ENCODE data around the gene CCNL2.
A peak's percentile ranks its signal among the peaks of the same experiment; 100 is the strongest.
"Not testable (repeated sequence)": the region's sequence is repeated elsewhere in the genome, so short reads cannot be mapped to it uniquely, and the experiment has no call there.

The CCNL2 gene

DNA sequence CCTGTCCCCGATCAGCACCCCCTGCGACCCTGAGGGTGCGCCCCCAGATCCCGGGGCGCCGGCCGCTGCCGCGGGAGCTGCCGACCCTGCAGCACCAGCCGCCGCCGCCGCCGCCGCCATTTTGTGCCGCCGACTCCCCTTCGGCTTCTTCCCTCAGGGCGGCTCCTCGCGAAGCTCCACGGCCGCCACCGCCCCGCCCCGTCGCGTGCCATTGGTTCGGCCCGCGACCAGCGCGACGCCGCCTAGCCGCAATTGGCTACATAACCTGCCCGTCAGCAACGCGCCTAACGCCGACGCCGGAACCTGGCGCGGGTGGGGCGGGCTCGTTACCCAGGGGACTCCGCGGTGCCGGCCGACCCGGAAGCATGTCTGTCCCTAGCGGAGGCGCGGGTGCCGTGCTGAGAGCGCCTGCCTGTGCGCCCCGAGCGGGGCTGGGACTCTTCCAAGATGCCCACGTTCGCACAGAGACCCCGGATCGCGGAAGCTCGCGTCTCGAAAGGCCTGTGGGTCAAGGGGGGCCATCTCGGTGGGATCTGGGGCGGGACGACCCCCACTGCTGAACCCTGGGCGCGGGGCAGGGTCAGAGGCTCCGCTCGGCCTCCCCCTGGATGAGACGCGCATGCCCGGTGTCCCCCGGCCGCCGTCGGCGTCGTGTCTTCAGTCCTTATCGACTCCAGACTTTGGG is at the start of gene CCNL2:
CCNL2 (minus strand) TSS at position 149 of the 685 bp plus-strand sequence; CDS start at position 120, 29 bp downstream.
- peak; percentile 46 for DNase-seq

DNA sequence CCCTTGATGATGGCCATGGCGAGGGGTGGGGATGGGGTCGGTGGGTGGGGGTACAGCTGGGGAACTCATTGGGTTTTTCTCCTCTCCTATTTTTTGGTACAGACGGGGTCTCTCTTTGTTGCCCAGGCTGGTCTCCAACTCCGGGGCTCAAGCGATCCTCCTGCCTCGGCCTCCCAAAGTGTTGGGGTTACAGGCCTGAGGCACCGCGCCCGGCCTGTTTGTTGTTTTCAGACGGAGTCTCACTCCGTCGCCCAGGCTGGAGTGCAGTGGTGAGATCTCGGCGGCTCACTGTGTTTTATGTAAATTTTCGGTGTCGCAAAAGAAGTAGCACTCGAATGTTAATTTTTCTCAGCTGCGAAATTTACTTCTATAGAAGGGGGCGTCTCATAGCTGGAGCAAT is 47.5 kb upstream of the CCNL2 start:
- not testable (repeated sequence) for DNase-seq

DNA sequence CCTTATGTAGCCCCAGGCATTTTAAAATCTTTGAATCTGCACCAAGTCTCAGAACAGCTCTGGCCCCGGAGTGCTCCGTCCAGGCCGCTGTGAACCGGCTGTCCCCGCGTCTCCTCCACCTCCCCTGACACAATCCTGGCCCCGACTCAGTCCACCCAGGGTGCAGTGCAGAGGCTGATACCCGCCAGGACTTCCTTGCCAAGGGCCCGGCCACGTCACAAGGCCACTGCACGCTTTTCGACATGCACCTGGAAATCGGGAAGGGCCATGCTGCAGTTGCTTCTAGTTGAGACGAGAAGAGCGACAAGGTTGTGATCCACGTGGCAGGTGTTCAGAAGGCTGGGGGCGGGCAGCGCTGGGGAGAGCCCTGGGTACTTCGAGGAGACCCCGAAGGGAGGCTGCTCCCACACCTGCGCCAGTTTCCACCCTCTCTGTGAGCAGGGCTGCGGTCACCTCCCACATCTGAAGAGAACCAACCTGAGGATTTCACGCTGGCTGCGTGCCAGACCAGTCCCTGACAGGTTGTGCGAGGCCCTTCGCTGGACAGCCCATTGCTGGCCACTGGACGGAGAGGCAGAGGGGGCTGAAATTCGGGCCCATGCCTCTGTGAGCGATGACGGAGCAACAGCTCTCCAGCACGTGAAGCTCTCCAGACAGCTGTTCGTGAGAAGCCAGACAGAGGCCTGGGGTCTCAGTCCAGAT is 43.1 kb upstream of the CCNL2 start:
- DNase-seq = no peak

DNA sequence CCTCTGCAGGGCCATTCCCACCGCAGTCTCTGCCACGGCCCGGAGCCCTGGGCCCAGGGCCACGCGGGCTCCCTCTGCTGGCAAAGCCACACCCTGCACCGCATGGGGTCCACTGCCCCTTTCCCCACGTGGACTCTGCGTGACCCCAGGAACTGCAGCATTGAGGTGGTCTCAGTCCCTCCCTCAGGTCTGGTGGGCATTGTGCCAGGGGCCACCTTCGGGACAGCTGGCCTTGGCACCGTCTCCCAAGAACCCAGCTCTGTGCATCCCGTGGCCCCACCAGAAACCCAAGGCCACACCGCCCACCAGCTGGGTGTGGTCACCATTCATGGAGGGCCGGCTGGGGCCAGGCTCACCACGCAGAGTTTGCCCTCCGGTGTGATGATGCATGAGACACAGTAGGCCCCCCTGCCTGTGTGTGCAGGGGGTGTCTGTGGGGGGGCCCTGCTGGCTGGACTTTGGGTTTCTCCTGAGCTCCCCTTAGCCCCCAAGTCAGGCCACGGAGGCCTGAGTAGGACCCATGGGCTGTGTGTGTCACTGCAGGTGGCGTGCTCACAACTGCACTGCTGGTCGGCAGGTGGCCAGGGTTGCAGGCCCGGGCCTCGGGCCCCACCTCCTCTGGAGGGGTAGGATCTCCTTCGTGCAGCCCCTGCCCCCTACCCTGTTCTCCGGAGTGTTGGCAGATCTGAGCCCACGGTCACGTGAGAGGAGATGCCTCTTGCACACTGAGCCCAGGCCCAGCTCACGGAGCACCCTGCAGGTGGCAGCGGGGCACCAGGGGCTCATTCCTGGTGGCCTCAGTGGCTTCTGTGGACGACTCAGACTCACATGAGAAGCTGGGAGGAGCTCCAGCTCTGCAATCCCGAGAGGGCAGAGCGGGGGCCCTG is 42.1 kb upstream of the CCNL2 start:
- DNase-seq = no peak

DNA sequence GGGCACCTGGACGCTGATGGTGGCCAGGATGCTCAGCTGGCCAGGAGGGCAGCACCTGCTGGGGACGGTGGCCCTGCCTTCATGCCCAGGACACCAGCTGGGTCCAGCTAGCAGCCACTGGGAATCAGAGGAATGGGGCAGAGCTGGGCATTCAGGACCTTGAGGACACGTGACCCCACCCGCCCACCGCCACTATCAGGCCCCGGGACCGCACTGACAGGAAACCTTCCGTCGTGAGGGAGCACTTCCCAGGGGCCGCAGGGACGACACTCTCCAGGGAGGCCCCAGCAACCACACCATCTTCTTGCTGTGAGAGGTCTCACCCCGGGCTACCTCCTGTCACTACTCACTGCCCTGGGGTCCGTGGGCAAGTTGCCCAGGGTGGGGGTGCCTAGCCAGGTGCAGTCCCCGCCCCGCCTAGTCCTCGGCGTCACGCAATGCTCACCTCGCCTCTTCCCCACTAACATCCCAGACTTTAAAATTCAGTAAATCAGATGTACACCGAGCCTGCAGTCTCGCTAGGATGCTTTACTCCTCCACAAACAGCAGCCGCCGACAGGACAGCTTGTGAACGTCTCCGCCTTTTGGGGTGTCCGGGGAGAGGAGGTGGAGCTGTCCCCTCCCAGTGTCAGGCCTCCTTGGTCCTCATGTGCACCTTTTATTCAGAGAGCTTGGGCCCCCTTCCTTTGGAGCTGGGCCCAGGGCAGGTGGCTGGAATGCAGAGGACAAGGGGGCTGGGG is 41.3 kb upstream of the CCNL2 start:
- DNase-seq = no peak

DNA sequence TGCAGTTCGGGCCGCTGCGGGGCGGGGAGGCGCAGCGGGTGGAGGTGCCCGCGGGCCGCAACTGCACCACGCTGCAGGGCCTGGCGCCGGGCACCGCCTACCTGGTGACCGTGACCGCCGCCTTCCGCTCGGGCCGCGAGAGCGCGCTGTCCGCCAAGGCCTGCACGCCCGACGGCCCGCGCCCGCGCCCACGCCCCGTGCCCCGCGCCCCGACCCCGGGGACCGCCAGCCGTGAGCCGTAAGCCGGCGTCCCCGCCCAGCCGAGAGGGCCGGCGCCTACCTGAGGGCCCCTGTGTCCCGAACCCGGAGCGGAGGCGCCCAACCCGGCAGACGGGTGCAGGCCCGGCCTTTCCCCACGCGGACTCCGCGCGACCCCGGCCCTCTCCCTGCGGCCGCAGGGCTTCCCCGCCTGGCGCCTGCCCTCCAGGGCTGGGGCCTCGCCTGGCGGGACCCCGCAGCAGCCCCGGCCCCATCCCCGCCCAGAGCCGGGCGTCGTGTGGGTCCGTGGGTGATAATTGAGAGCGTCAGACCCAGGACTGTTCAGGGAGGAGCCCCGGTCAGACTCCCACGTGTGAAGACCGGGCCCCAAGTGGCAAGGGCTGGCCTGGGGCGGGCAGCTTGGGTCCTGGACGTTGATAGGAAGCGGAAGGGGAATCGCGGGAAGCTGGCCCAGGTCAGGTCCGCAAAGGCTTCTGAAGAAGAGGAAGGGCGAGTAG is 40.6 kb upstream of the CCNL2 start:
- DNase-seq = no peak

DNA sequence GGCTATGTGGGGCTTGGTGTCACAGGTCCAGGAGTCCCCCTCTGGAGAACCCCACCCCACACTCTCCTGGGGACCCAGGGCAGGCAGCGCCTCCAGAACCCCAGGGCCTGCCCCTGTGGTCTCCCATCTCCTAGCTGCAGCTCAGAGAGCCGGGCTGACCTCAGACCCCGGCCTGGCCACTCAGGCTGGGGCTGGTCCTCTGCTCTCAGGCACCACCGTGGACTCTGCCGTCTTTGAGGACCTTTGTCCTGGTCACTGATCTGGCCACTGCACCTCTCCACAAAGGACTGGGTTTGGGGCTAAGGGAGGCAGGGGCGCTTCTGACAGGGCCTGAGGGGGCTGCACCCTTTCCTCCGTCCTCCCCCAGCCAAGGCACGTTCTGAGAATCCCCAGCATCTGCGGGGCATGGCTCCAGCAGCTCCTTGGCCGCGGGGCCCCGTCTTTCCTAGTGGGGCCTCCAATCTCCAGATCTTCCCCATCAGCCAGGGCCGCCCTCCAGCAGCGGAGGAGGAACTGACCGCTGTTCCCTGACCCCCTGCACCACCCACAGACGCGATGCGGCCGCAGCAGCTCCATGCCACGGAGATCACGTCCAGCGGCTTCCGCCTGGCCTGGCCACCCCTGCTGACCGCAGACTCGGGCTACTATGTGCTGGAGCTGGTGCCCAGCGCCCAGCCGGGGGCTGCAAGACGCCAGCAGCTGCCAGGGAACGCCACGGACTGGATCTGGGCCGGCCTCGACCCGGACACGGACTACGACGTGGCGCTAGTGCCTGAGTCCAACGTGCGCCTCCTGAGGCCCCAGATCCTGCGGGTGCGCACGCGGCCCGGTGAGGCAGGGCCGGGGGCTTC is 39.6 kb upstream of the CCNL2 start:
- DNase-seq = no peak

DNA sequence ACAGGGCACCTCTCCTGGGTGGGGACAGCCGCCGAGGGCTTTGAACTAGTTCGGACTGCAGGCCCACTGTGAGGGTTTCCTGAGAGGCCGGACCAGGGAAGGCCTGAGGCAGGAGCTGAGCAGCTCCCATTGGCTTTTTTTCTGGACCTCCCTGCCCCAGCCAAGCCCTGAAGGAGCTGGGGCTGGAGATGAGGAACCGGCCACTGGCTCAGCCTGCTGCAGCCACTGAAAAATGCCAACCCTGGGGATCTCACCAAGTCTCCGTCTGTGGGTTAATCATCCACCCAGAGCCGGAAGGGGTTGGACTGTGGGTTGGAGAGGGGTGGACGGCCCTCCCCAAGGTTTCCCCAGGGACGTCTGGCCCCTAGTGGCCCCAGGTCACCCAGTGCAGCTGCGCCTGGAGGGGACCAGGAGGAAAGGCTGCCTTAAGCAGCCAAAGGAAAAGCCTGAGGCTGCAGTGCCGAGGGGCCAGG is 38.8 kb upstream of the CCNL2 start:
- no peak for DNase-seq

DNA sequence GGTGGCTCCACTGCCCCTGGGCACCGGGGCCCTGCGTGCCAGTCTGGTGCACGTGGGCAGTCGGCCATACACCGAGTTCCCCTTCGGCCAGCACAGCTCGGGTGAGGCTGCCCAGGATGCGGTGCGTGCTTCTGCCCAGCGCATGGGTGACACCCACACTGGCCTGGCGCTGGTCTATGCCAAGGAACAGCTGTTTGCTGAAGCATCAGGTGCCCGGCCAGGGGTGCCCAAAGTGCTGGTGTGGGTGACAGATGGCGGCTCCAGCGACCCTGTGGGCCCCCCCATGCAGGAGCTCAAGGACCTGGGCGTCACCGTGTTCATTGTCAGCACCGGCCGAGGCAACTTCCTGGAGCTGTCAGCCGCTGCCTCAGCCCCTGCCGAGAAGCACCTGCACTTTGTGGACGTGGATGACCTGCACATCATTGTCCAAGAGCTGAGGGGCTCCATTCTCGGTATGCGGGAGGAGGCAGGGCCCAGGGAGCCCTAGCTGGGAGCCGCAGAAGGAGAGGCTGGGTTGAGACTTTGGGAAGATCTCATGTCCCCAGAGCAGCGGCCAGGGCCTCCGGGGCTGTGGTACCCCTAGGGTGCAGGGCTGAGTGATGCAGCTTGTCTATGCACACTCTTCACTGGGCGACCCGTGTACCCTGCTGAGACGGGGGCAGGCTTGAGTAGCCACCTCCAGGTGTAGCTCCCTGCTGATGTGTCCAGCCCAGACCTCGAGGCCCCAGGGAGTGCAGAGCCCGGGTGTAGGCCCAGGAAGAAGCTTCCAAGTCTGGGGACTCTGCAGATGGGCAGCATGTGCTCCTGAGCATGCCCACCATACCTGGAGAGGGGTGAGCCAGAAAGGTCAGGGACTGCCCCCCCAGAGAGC is 38.1 kb upstream of the CCNL2 start:
- no peak for DNase-seq

DNA sequence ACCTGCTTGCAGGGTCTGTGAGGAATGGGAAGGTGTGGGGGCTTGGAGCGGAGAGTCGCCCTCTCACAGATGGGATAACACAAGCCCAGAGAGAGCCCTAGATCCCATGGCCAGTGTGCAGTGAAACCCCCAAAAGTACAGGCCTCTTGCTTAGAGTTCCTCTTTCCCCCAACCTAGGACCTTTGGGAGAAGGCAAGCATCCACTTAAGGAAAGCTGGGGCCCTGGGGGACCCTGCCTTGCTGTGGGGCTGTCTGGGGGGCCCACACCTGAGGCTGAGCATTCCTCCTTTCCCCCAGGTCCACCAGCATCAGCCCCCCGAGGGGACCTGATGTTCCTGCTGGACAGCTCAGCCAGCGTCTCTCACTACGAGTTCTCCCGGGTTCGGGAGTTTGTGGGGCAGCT is 37.5 kb upstream of the CCNL2 start:
- DNase-seq = no peak

DNA sequence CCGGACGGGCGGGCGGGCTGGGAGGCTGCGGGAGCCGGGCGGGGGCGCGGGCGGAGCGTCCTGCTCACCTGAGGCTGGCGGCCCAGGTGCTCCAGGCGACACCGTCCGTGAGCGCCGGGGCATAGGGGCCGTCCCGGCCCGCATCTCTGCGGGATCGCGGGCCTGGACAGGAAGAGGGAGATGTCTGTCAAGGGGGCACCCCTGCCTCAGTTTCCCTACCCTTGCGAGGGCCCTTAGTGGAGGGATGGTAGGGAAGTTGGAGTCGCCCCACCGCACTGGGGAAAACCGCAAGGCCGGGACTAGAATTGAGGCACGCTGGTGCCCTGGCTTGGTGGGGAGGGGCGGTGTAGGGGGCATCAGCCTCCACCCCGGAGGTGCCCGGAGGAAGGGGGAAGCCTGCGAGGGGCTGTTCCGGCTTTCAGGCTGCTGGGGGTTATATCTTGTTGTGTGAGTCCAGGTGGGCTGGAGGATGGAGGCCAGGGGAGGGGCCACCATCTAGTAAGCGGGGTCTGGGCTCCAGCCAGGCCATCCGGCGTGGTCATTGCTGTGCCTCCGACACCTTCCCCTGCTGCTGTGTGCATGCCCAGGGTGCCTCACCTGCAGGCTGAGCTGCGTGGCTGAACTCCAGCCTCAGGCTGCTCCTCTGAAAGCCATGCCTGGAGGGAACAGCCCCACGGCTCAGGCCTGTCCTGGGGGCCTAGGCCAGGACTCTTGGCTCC is 36.9 kb upstream of the CCNL2 start:
- no peak for DNase-seq

DNA sequence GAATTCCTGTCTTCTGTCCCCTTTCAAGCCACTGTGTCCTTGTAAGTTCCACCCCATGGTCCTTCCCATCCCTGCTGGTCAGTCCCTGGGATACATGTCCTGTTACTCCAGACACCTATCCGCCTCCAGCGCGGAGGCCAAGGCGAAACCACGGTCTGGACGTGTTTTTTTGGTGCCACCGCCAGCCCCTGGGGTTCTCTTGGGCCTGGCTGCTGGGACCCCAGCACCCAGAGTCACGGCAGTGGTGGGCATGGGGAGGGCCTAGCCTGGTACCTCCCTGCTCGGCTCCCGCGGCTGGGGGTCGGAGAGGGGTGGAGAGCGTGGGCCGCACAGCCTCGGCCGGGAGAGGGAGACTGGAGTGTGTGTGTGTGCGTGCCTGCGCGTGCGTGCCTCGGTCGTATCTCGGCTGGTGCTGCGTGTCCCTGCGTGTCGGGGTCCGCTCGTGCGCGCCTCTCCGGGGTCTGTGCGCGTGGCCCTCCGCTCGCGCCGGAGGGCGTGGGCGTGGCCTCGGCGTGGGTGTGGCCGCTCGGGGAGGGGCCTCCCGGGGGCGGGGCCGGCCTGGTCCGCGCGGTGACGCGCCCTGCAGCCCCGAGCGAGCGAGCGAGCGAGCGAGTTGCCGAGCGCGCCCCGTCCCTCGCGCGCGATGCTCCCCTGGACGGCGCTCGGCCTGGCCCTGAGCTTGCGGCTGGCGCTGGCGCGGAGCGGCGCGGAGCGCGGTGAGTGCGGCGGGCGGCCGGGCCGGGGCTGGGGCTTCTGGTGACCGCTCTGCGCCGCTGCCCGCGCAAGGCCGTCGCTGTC is 36.2 kb upstream of the CCNL2 start, which contains the start of gene VWA1:
VWA1 (plus strand) TSS at position 585 of the 798 bp plus-strand sequence; CDS start at position 644, 59 bp downstream.
- DNase-seq = no peak

DNA sequence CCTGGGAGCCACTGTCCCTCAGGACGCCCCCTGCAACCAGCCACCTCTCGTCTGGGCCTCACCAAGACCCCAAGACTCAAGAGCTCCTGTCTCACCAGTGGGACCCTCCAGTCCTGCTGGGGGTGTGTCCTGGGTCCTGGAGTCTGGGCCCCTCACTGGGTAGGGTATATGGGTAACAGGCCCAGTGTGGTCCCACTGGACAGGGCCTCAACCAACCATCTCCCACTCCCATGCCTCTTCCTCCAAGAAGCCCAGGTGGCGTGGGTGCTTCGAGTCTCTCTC is 35.6 kb upstream of the CCNL2 start:
- DNase-seq = no peak

DNA sequence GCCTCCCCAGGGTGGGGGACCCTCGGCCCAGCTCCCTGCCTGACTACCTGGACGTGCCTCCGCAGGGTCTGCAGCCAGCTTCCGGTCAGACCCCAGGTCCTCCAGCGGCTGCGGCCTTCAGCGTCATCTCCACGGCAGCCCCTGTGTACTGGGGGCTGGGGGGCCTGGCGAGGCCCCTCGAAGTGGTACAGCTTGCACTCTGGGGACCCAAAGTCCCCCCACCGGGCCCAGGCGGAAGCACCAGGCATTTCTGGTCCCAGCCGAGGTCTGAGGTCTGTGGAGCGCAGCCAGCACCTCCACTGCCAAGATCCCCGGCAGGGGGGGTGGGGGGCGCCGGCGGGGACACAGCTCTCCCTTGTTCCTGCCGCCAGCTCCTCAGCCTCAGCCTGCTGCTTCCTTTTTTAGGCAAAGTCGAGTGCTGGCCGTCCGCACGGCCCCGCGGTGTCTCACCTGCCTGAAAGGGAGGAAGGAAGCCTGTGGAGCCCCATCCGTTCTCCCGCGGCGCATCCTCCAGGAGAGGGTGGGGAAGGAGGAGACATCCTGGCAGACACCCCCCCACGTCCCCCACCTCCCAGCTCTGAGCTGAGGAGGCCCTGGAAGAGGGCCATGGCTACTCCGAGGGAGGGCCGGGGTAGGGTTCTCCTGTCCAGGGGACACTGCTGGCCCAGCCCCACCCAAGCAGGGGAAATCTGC is 35.1 kb upstream of the CCNL2 start:
- no peak for DNase-seq

DNA sequence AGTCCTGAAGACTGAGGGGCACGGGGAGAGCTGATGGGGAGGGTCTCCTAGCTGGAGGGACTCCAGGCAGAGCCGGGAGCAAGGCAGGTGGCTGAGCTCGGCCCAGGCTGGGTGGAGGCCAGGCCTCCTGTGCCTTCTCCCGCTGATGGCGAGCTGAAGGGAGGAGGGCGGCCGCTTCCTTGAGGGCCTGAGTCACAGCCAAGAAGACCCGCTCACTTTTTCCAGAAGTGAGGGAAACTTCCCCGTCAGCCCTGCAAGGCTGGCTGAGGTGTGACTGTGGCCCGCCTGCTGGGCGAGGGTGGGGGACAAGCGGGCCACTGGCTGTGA is 34.6 kb upstream of the CCNL2 start:
- no peak for DNase-seq

DNA sequence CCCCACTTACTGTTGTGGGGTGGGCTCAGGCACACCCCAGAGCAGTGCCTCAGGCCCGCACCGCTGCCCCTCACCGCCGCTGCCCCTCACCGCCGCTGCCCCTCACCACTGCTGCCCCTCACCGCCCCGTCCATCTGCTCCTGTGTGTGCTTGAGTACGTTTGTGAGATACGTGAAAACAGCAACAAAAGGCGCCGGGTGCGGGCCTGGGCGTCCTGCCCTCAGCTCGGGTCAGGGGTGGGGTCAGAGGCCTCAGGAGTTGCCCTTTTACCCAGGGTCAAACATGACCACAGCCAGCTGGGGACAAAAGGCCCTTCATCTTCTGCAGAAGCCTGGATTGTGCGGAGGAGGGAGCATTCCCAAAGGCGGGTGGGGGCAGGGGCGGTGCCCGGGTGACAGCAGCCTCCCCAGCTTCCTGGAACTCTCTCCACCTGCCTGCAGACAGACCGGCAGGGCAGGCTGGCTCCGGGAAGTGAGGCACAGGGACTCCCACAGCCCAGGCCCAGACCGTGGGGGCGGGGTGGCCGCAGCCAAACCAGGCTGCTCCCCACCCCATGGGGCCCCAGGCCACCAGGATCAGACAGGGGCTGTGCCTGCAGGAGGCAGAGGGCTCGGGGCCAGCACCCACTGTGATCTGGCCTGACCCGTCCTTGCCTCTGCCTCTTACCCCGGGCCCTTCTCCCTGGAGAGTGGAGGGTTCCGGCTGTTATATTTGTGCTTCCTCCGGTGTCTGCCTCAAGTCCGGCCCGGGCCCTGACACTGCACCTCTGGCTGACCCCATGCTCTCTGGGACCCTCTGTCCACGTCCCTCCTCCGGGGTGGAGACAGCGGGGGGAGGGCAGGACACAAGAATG is 34.0 kb upstream of the CCNL2 start:
- no peak for DNase-seq

DNA sequence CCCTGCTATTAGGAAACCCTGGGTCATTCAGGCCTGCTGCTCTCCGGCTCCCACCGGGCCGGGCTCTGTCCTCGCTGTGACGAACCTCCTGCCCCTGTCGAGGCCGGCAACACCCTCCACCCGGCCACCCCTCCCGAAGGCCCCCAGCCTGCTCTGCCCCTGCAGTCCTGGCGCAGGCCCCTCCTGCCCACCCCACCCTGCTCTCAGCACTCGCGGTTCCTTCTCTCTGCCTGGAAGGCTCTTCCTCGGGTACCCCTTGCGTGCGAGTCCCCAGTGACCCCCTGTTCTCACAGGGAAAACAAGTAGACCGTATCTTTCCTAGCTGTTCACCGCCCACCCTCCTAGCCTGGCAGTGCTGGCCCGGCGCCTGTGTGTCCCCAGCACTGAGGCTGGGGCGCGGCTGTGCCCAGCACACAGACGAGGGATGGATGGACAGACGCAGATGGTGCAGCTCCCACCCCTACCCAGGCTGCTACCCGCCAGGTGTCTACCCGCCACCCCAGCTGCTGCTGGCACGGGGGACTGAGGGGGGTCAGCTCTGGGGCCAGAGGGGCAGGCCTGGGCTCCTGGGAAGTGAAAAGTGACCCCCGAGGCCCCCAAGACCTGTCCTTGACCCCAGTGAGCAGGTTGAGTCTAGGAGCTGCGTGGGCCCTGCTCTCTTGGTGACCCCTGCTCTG is 33.3 kb upstream of the CCNL2 start:
- DNase-seq = no peak
